Epithelial cell of esophagus (primary cell): Measurements from ENCODE around the gene DDRGK1.

ENCODE experiments used
- DNase-seq: peaks from one replicate; pipeline ENCODE4 v3.0.0; 2010; ENCODE audit warnings: low read depth
- H3K4me3 ChIP-seq: 2 replicates; pipeline ENCODE4 v1.5.1; 2011; ENCODE audit warnings: mild to moderate bottlenecking, low read length, control low read depth
- CTCF ChIP-seq: IDR thresholded peaks from 2 replicates; pipeline ENCODE4 v1.5.1; 2011; ENCODE audit warnings: low read depth, mild to moderate bottlenecking, low read length, control low read depth, inconsistent platforms; ENCODE audit not compliant: insufficient read depth; ENCODE audit errors: missing control alignments

Gene DDRGK1

GRCh38 chr20:3172126-3172932 lies 32.2 kb downstream of the DDRGK1 start:
- DNase-seq: no peak
- TF ChIP-seq CTCF: no peak
- no peak overlapping the region for H3K4me3 ChIP-seq

GRCh38 chr20:3171391-3172125 lies 32.9 kb downstream of the DDRGK1 start:
- no peak for TF ChIP-seq CTCF
- no peak for DNase-seq
- no peak overlapping the region for H3K4me3 ChIP-seq

GRCh38 chr20:3168829-3169590 lies 35.5 kb downstream of the DDRGK1 start:
- no peak overlapping the region for H3K4me3 ChIP-seq
- no peak for TF ChIP-seq CTCF

GRCh38 chr20:3168079-3168828 lies 36.2 kb downstream of the DDRGK1 start:
- TF ChIP-seq CTCF: no peak
- peak overlapping the region; percentile 30 for H3K4me3 ChIP-seq
- DNase-seq: no peak

More at GRCh38 chr20:3168829-3169590, 35.5 kb downstream of the DDRGK1 start:
- no peak for DNase-seq

DNA sequence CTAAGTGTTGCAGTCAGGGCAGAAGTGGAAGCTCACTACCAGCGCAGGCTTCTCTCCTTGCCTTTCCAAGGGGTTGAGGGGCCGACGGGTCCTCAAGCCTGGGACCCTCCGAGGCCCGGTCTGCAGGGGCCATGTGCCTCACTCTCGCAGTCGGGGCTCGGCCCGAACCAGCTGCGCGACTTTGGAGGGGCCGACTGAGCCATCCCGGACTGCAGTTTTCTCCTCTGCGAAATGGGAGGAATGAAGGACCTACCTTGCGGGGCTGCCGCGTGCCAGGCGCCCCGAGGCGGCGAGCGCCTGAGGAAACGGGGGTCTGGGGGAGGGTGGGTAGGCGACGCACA lies 36.8 kb downstream of the DDRGK1 start:
- no peak for DNase-seq
- TF ChIP-seq CTCF: no peak
- peak overlapping the region; percentile 30 for H3K4me3 ChIP-seq

DNA sequence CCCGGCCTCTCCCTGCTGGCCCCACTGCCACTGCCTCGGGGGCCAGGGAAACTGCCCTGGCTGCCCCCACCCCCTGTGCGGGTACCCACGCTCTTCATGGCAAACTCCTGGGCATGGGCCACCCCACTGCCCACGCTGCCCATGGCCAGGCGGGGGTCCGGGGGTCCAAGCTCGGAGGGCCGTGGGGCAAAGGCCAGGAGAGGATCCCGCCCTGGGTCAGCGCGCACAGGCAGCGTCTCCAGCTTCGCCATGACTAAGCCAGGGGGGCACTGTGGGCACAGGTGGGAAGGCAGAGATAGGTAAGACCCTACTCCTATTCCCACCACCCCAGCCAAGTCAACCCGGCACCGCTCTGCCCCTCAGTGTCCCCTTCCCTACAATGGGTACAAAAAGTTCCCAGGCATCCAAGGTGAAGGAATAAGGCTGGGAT lies 37.6 kb downstream of the DDRGK1 start:
- no peak overlapping the region for H3K4me3 ChIP-seq
- no peak for DNase-seq
- TF ChIP-seq CTCF: no peak
